ENCODE results near the gene SLC2A8. TPM values are rescaled to one million over a fixed set of nuclear protein-coding genes. Genes with fewer than 3 reads are reported as not detected.

The SLC2A8 gene
- total RNA-seq, 1 experiment from 2014 or later = 37.4 TPM

- Mint-ChIP-seq H3K4me3 (peak overlapping the region; percentile 80), H3K4me1 (peaks cover 13% of the 10 kb centered on the region), H3K27me3 (ENCODE audit: low read depth) (peaks cover 17% of the 10 kb centered on the region), H3K9me3 (no peaks in the 10 kb centered on the region), H3K27ac (no peak overlapping the region), H3K36me3 (no peaks in the 10 kb centered on the region)
- ChIA-PET CTCF (interaction anchor here (1.1 to 3.7 kb wide), 21 partner anchors 10 to 457 kb away, joined by 3 to 44 read pairs (median 8); partner anchors contain the start of gene ZNF79), POLR2A (interaction anchor here (0.6 to 2.1 kb wide), 8 partner anchors 9 to 257 kb away, joined by 3 to 12 read pairs (median 3); no protein-coding TSS in a partner anchor)
- DNase-seq (ENCODE audit: low spot score) (peak; percentile 52), ATAC-seq (no peak)
- TF ChIP-seq FOXJ3 (CRISPR knock-in tag; IDR thresholded peaks at IDR 0.05; ENCODE audit: borderline replicate concordance) (no peak), MYBL2 (CRISPR knock-in tag; IDR thresholded peaks at IDR 0.05) (no peak), ELF4 (CRISPR knock-in tag; IDR thresholded peaks at IDR 0.05; ENCODE audit: low read depth) (no peak), ETV6 (CRISPR knock-in tag; IDR thresholded peaks at IDR 0.05) (peak; percentile 20; the same call in 1 of the 2 replicates), AR (CRISPR knock-in tag; IDR thresholded peaks at IDR 0.05) (no peak)
Measured at GRCh38 chr9:127397646-127398274, 791 bp downstream of the SLC2A8 start.

- H3K36me3 Mint-ChIP-seq = no peaks in the 10 kb centered on the region
- DNase-seq (ENCODE audit: low spot score) = no peak
- POLR2A ChIA-PET = interaction anchor here (2.1 kb wide), 1 partner anchor 29 kb away, joined by 6 read pairs; no protein-coding TSS in a partner anchor
- no peak overlapping the region for H3K27ac Mint-ChIP-seq
- H3K4me1 Mint-ChIP-seq = peaks cover 13% of the 10 kb centered on the region
- TF ChIP-seq E2F4 (CRISPR knock-in tag; IDR thresholded peaks at IDR 0.05; ENCODE audit: borderline replicate concordance, low read depth) (no peak), GRHL2 (CRISPR knock-in tag; IDR thresholded peaks at IDR 0.05; ENCODE audit: insufficient replicate concordance, severe bottlenecking) (no peak), FOXJ3 (CRISPR knock-in tag; IDR thresholded peaks at IDR 0.05; ENCODE audit: borderline replicate concordance) (no peak), RELA (CRISPR knock-in tag; IDR thresholded peaks at IDR 0.05; ENCODE audit: borderline replicate concordance) (no peak), NFATC4 (CRISPR knock-in tag; IDR thresholded peaks at IDR 0.05) (no peak), TP53 (CRISPR knock-in tag; IDR thresholded peaks at IDR 0.05) (no peak), PRDM15 (CRISPR knock-in tag; IDR thresholded peaks at IDR 0.05) (no peak), FOXP4 (CRISPR knock-in tag; IDR thresholded peaks at IDR 0.05) (no peak), ATF1 (CRISPR knock-in tag; IDR thresholded peaks at IDR 0.05) (no peak), ATF6 (CRISPR knock-in tag; IDR thresholded peaks at IDR 0.05) (no peak), ZNF138 (CRISPR knock-in tag; conservative IDR thresholded peaks at IDR 0.05) (no peak), GABPB1 (CRISPR knock-in tag; IDR thresholded peaks at IDR 0.05) (no peak), MYBL2 (CRISPR knock-in tag; IDR thresholded peaks at IDR 0.05) (no peak), ZSCAN18 (CRISPR knock-in tag; IDR thresholded peaks at IDR 0.05) (no peak)
- peaks cover 17% of the 10 kb centered on the region for H3K27me3 Mint-ChIP-seq (ENCODE audit: low read depth)
- CTCF ChIA-PET = interaction anchor here (1.3 to 3.7 kb wide), 6 partner anchors 20 to 451 kb away, joined by 3 to 37 read pairs (median 8); no protein-coding TSS in a partner anchor
- peak overlapping the region; percentile 80 for H3K4me3 Mint-ChIP-seq
- H3K9me3 Mint-ChIP-seq = no peaks in the 10 kb centered on the region
- ATAC-seq = no peak
Measured at GRCh38 chr9:127398275-127398647, 1.3 kb downstream of the SLC2A8 start.

Data from WTC11 (cell line).